GM18951 (cell line): ENCODE data around the gene SYCP2L.

Experiments used
- POLR2A ChIP-seq: IDR thresholded peaks from 4 replicates; pipeline ENCODE4 v1.6.1; 2011; ENCODE audit warnings: mild to moderate bottlenecking; ENCODE audit not compliant: insufficient read length, insufficient read depth; ENCODE audit errors: extremely low read depth
- in situ Hi-C: fragments of 300-500 bp; cut with MboI; formaldehyde crosslinking; loops from one replicate; pipeline ENCODE4 v1.12.0; 2022; ENCODE audit warnings: low sequenced_read_pairs, mixed read lengths, inconsistent platforms; ENCODE audit not compliant: unreplicated experiment

SYCP2L gene

DNA sequence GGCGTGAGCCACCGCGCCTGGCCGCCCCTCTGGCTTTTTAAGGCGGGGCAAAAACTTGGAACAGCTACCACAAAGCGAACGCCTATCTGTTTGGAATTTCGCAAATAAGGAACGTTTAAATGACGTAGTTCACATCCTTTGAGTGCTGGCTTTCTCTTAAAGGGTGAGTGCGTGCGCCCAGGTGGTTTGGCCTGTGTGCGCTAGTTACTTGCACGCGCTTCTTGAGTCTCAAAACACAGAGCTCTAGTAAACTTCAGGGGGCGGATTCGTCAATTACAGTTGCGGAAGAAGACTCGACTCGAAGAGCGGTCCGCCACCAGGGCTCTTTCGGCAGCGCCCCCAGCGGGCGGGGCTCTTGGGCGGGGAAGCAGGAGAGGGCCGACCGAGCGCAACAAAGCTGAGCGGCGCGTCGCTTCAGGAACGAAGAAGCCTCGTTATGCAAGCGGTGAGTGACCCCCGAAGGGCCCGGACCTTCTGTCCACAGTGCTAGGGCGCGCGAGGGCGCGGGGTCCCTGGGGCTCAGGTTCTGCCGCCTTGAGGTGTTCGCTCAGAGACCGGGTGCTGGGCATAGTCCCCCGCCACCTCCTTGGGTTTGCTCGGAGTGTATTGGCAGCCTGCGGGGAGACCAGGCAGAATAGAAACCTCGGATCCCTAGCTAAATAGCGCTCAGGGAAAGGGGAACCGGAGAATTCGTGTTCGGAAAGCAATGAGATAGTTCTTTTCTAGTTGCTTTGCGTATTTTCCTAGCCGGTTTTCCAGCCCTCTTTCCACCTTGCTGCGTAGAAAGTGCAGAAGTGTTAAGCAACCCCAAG, at the start of gene SYCP2L:
SYCP2L (plus strand) TSS at position 362 of the 812 bp plus-strand sequence; CDS start at position 437, 75 bp downstream.
- TF ChIP-seq POLR2A, result peak; percentile 47
- in situ Hi-C loops, result no loop called here

DNA sequence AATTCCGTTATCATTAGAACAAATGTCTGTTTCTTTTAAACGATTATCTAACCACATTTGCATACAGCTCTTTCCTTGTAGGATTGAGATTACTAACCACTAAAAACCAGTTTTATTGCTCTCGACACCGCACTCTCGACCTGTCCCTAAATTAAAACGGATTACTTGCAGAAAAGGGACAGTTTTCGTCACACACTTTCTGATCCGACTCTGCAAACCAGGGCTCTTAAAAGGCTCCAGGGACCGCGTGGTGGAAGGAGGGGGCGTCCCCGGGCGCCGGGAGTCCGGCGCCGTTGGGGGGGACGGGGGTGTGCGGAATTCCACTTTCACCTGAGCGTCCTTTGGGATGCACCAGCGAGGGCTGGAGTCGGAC, 49.2 kb upstream of the SYCP2L start:
- in situ Hi-C loops, result no loop called here
- TF ChIP-seq POLR2A, result no peak

DNA sequence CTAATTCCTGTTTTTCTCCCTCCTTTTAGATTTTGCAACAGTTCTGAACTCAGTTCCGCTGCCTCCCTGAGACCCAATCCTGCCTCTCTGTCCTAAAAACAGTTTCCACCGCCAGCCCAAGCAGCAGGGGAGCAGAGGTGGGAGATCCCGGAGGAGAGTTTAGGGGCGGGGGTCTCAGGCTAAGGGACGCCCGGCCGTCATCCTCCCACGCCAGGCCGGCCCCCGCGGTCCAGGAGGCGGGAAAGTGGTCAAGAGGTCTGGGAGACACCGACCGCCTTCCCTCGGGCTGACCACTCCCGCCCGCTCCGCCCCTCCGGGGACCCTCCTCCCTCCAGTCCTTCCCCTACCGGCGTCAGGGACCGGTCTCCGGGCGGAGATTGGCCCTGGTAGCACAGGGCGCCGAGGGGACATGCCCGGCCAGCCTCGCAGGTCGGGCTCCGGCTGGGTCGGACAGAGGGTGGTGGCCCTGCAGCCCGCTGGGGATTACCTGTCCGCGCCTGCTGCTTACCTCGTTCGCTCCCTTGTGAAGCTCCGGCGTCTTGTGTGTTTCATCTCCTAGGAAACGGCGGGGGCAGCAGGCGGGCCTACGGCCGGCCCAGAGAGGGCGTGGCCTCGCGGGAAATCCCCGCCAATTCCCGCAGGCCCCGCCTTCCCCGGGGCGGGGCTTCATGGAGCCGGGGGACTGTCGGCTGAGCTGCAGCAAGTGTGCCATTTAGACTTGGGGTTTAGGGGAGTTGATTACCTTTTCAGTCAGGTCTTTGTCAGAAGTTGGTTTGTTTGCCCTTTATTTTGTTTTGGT, 48.7 kb upstream of the SYCP2L start, which contains the start of gene MAK:
MAK (minus strand) TSS at position 545 of the 799 bp plus-strand sequence. CDS start 7,891 bp downstream, outside the sequence.
- TF ChIP-seq POLR2A, result peak; percentile 65
- in situ Hi-C loops, result no loop called here

DNA sequence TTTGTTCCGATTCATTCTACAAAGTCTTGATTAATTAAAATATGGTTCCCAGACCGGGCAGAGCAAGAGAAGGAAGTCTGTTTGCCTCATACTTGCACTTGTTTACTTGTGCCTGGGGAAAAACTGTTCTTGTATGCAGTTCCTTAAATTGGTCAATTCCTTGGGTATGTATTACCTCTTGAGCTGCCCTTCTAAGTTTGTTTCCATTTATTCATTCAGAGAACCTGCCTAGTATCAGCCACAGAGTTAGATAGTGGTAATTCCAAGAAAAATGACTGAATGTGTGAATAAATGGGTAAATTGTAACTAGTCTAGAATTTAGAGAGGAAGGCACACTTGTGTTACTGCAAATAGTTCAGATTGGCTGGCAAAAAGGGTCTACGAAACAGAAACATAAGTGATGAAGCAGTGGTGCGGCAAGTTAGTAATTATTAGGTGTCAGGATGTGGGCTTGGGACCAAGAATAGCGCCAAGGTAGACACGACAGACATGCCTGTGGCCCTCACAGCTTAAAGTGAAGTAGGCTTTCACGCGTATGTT, 48.0 kb upstream of the SYCP2L start:
- in situ Hi-C loops, result no loop called here
- no peak for TF ChIP-seq POLR2A

DNA sequence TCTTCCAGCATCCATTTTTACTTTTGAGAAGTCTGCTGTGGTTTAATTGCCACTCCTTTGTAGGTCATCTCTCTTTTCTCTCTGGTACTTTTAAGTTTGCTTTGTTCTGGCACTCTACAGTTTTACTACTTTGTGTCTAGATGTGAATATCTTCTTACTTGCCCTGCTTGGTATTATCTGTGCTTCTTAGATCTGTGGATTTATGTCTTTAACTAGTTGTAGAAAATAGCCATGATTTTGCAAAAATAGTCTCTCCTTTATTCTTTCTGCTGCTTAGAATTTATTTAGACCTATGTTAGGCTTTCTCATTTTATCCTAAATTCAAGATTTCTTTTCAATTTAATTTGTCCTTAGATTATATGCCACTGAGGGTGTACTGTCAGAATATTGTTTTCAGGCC, 43.3 kb upstream of the SYCP2L start:
- in situ Hi-C loops, result loop anchor here (10.0 kb wide), 1 partner anchor 221 kb away; no protein-coding TSS in a partner anchor
- TF ChIP-seq POLR2A, result no peak

DNA sequence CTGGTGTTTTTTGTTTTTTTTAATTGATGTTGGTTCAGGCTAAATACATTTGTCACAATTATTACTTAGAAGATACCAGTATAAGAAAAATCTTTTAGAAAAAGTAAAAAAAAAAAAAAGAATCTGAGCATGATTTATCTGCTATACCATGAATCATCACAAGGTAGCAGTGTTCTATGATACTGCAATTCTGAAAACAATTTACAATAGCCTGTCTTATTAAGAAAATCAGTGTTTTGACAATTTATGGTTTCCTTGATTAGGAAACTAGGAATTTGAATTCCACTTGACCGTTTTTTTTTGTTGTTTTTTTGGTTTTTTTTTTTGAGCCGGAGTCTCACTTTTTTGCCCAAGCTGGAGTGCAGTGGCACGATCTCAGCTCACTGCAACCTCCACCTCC, 39.2 kb upstream of the SYCP2L start:
- in situ Hi-C loops, result loop anchor here (10.0 kb wide), 1 partner anchor 217 kb away; no protein-coding TSS in a partner anchor
- no peak for TF ChIP-seq POLR2A

DNA sequence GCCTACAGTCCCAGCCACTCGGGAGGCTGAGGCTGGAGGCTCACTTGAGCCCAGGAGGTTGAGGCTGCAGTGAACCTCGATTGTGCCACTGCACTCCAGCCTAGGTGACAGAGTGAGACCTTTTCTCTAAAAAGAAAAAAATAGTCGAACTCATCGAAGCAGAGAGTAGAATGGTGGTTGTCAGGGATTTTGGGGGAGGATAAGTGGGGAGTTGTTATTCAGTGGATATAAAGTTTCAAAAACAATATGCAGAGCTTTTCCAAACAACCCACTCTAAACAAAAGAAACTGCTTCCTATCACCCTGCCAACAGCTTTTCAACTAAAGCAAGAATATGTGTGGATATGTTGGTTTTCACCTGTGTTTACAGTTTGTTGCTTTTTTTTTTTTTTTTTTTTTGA, 37.0 kb upstream of the SYCP2L start:
- in situ Hi-C loops, result loop anchor here (10.0 to 25.0 kb wide), 2 partner anchors 215 to 712 kb away; no protein-coding TSS in a partner anchor
- TF ChIP-seq POLR2A, result no peak

DNA sequence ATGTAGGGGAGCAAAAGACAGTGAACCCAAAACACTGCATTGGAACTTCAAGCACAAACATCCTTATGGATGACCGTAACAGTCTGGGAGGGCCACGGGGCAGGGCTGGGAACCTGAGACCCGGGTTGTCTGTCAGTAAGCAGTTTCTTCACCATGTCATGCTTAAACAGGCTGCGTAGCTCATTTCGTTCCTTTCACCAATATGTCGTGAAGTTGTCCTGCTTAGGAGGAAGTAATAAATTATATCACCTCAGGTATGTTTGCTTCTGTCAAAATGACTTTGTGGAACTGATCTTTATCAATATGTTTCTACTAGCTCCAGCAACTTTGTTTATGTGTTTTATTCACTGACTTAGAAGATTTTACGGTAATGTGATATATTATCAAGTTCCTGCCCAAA, 36.1 kb upstream of the SYCP2L start:
- in situ Hi-C loops, result loop anchor here (25.0 kb wide), 1 partner anchor 712 kb away; no protein-coding TSS in a partner anchor
- TF ChIP-seq POLR2A, result no peak

DNA sequence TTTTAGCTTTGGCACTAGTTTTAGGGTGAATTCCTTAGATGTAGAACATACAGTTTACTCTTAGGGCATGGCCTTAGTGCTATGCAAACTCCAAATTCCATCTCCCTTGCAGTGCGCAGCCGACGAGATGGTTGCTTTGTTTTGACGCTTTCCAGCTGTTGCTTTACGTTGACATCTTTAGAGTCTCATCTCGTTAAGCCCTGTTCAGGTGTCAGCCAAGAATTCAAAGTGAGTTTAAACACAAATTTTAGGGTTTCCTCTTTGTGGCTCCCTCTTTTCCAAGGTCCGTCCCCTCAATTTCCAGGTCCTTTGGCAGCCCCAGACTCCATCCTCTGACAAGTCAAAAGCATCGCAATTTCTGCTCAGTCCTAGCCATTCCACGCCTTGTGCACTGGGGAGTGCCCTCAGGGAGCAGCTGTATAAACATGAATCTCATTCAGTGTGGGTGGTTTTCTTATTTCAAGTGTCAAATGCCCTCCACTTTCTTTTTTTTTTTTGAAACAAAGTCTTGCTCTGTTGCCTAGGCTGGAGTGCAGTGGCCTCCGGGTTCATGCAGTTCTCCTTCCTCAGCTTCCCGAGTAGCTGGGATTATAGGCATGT, 34.4 kb upstream of the SYCP2L start:
- no peak for TF ChIP-seq POLR2A
- in situ Hi-C loops, result loop anchor here (25.0 kb wide), 1 partner anchor 710 kb away; no protein-coding TSS in a partner anchor

DNA sequence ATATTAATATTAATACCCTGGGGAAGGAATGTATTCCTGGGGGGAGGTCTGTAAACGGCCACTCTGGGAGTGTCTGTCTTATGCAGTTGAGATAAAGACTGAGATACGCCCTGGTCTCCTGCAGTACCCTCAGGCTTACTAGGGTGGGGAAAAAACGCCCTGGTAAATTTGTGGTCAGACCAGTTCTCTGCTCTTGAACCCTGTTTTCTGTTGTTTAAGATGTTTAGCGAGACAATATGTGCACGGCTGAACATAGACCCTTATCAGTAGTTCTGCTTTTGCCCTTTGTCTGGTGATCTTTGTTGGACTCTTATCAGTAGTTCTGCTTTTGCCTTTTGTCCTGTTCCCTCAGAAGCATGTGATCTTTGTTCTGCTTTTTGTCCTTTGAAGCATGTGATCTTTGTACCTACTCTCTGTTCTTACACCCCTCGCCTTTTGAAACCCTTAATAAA, 33.0 kb upstream of the SYCP2L start:
- in situ Hi-C loops, result loop anchor here (25.0 kb wide), 1 partner anchor 708 kb away; no protein-coding TSS in a partner anchor

DNA sequence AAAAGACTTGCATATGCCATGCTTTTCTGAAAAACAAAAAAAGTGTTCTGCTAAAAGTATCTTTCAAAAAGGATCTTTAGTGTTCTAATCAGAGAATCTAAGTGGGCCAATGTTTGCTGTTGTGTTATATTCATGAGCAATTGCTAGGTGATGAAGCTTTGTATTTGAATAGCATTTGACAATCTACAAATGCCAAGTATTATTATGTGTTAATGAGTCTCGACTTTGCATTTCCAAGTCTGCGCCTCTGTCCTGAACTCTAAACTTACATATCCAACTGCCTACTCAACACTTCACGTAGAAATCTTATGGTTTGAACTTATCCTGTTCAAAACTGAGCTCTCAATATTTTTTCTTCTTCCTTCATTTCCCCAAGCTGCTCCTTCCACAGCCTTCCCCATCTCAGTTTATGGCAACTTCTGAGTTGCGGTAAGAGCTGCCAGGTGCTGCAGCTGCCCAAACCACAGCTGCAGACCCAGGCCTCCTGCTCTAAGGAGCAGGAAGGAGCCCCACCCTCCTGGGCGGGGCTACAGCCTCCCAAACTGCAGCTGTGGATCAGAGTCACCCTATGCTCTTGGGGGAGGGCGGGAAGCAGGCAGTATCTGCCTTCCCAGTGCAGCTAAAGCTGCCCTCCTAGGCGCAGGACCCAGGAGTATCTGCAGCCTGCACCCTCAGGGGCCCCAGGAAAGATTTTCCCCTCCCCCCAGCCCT, 31.8 kb upstream of the SYCP2L start:
- in situ Hi-C loops, result loop anchor here (25.0 kb wide), 1 partner anchor 707 kb away; no protein-coding TSS in a partner anchor
- no peak for TF ChIP-seq POLR2A

DNA sequence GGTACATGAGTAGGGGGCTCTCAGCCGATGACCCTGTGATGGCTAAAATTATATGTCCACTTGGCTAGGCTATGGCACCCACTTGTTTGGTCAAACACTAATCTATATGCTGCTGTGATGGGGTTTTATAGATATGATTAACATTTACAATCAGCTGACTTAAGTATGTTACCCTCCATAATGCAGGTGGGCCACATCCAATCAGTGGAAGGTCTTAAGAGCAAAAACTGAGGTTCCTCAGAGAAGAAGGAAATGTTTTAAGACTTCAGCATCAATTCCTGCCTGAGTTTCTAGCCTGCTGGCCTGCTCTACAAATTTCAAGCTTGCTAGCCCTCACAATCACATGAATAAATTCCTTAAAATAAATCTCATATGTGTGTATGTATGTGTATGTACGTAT, 29.6 kb upstream of the SYCP2L start:
- in situ Hi-C loops, result loop anchor here (25.0 kb wide), 1 partner anchor 705 kb away; no protein-coding TSS in a partner anchor
- TF ChIP-seq POLR2A, result no peak
